ENCODE results near the gene ISCU. TPM values are rescaled to one million over a fixed set of nuclear protein-coding genes. Genes with fewer than 3 reads are reported as not detected.

Gene ISCU
- total and polyA plus RNA-seq, 8 donors = 34.1 to 126 (median 45.1) TPM

- intact Hi-C loops (cut with DNase I) = loop anchor here in 1 of 3 donors (10.0 kb wide), 1 partner anchor 237 kb away; no protein-coding TSS in a partner anchor
- peak overlapping the region in 3 of 4 donors; percentile 33 to 55 (median 52) for H3K27ac ChIP-seq
- H3K9me3 ChIP-seq = no peaks in the 10 kb centered on the region
- peaks cover 0 to 49% (median 7%) of the 10 kb centered on the region in 3 donors for H3K36me3 ChIP-seq
- H3K4me1 ChIP-seq = peaks cover 5 to 13% (median 10%) of the 10 kb centered on the region in 3 donors
- no peak overlapping the region for H3K4me3 ChIP-seq
- ATAC-seq (peak in 1 of 4 donors; percentile 20), FAIRE-seq (no peak), DNase-seq (no peak)
- TF ChIP-seq CTCF (IDR thresholded peaks at IDR 0.05) = no peak
- H3K27me3 ChIP-seq = no peaks in the 10 kb centered on the region
- 66 to 73% methylated on average over 7 of the region's 7 CpGs for WGBS, 2 donors
Measured at GRCh38 chr12:108567406-108568337, 5.3 kb downstream of the ISCU start.

GRCh38 chr12:108568338-108569154 is 6.2 kb downstream of the ISCU start:
- Histone ChIP-seq H3K9me3 (no peaks in the 10 kb centered on the region), H3K27ac (peak overlapping the region in 3 of 4 donors; percentile 33 to 55 (median 52)), H3K27me3 (no peaks in the 10 kb centered on the region), H3K4me3 (no peak overlapping the region), H3K36me3 (peaks cover 0 to 49% (median 7%) of the 10 kb centered on the region in 3 donors), H3K4me1 (peaks cover 5 to 13% (median 10%) of the 10 kb centered on the region in 3 donors)
- 88 to 91% methylated on average over 10 of the region's 10 CpGs for WGBS, 2 donors
- no peak for TF ChIP-seq CTCF (IDR thresholded peaks at IDR 0.05)
- ATAC-seq = no peak
- DNase-seq = no peak
- intact Hi-C loops (cut with DNase I) = loop anchor here in 1 of 3 donors (10.0 kb wide), 1 partner anchor 236 kb away; no protein-coding TSS in a partner anchor
- no peak for FAIRE-seq

GRCh38 chr12:108570743-108571608 is 8.6 kb downstream of the ISCU start:
- Histone ChIP-seq H3K4me3 (no peak overlapping the region), H3K27ac (no peak overlapping the region), H3K4me1 (peaks cover 0 to 7% (median 7%) of the 10 kb centered on the region in 3 donors), H3K27me3 (no peaks in the 10 kb centered on the region), H3K36me3 (peaks cover 0 to 35% (median 3%) of the 10 kb centered on the region in 3 donors), H3K9me3 (no peaks in the 10 kb centered on the region)
- TF ChIP-seq CTCF (IDR thresholded peaks at IDR 0.05) = no peak
- 57% methylated on average over 3 of the region's 3 CpGs for WGBS, 2 donors
- ATAC-seq (no peak), FAIRE-seq (no peak), DNase-seq (no peak)
- intact Hi-C loops (cut with DNase I) = loop anchor here in 2 of 3 donors (5.0 kb wide), 2 partner anchors 41 to 46 kb away; no protein-coding TSS in a partner anchor

GRCh38 chr12:108571609-108572165 is 9.3 kb downstream of the ISCU start:
- FAIRE-seq (no peak), ATAC-seq (no peak), DNase-seq (no peak)
- intact Hi-C loops (cut with DNase I) = loop anchor here in 2 of 3 donors (5.0 kb wide), 2 partner anchors 41 to 46 kb away; no protein-coding TSS in a partner anchor
- Histone ChIP-seq H3K27me3 (no peaks in the 10 kb centered on the region), H3K36me3 (peaks cover 0 to 31% (median 3%) of the 10 kb centered on the region in 3 donors), H3K27ac (no peak overlapping the region), H3K9me3 (no peaks in the 10 kb centered on the region), H3K4me3 (no peak overlapping the region), H3K4me1 (peaks cover 0 to 7% (median under 1%) of the 10 kb centered on the region in 3 donors)
- WGBS, 2 donors = 67 to 77% methylated on average over 8 of the region's 8 CpGs
- no peak for TF ChIP-seq CTCF (IDR thresholded peaks at IDR 0.05)
